ENCODE data around the gene OR52E4.

DNA sequence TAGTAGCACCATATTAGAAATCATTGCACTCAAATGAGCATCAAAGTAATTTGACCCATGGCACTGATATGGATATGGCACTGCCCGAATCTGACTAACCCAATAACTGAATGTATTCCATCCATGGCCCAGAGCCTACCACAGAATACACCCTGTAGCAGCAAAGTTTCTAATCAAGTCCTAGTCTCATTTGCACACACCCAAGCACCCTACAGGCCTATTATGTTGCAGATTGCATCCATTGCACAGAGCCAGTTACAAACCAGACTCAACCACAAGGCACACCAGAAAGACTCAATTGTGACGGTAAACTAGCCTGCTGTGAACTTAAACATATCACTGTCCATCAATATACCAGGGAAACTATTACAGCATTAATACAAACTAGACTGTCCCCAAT, 19.1 kb downstream of the OR52E4 start:
- TF ChIP-seq RAD21 (IDR thresholded peaks at IDR 0.05; ENCODE audit: low read depth), result no peak
- no peak for TF ChIP-seq EGR1 (IDR thresholded peaks at IDR 0.05)
- TF ChIP-seq YY1 (IDR thresholded peaks at IDR 0.05; ENCODE audit: low read depth), result no peak
- TF ChIP-seq, protein P1, sequence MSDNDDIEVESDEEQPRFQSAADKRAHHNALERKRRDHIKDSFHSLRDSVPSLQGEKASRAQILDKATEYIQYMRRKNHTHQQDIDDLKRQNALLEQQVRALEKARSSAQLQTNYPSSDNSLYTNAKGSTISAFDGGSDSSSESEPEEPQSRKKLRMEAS (IDR thresholded peaks at IDR 0.05), result no peak
- TF ChIP-seq EP300 (IDR thresholded peaks at IDR 0.05; ENCODE audit: borderline replicate concordance), result no peak
- TF ChIP-seq CREB1 (IDR thresholded peaks at IDR 0.05; ENCODE audit: low read depth), result no peak
- no peak for TF ChIP-seq TAF1 (IDR thresholded peaks at IDR 0.05; ENCODE audit: low read depth)
- TF ChIP-seq TEAD4 (IDR thresholded peaks at IDR 0.05), result no peak
- TF ChIP-seq, protein P2, sequence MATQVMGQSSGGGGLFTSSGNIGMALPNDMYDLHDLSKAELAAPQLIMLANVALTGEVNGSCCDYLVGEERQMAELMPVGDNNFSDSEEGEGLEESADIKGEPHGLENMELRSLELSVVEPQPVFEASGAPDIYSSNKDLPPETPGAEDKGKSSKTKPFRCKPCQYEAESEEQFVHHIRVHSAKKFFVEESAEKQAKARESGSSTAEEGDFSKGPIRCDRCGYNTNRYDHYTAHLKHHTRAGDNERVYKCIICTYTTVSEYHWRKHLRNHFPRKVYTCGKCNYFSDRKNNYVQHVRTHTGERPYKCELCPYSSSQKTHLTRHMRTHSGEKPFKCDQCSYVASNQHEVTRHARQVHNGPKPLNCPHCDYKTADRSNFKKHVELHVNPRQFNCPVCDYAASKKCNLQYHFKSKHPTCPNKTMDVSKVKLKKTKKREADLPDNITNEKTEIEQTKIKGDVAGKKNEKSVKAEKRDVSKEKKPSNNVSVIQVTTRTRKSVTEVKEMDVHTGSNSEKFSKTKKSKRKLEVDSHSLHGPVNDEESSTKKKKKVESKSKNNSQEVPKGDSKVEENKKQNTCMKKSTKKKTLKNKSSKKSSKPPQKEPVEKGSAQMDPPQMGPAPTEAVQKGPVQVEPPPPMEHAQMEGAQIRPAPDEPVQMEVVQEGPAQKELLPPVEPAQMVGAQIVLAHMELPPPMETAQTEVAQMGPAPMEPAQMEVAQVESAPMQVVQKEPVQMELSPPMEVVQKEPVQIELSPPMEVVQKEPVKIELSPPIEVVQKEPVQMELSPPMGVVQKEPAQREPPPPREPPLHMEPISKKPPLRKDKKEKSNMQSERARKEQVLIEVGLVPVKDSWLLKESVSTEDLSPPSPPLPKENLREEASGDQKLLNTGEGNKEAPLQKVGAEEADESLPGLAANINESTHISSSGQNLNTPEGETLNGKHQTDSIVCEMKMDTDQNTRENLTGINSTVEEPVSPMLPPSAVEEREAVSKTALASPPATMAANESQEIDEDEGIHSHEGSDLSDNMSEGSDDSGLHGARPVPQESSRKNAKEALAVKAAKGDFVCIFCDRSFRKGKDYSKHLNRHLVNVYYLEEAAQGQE (IDR thresholded peaks at IDR 0.05; ENCODE audit: low read depth), result no peak

Data from Ishikawa (cell line).